Measurements from ENCODE around the gene EYA4.

The EYA4 gene

GRCh38 chr6:133288662-133289061 is 47.5 kb downstream of the EYA4 start:
- TF ChIP-seq CTCF (IDR thresholded peaks at IDR 0.05) = no peak
- H3K9me3 Mint-ChIP-seq = no peaks in the 10 kb centered on the region
- H3K27me3 Mint-ChIP-seq (ENCODE audit: low read depth, poor library complexity) = peaks cover 3% of the 10 kb centered on the region
- no peaks in the 10 kb centered on the region for H3K36me3 Mint-ChIP-seq (ENCODE audit: low read depth)
- no peak overlapping the region for H3K4me3 Mint-ChIP-seq
- H3K4me1 Mint-ChIP-seq = peaks cover 21% of the 10 kb centered on the region
- no peak overlapping the region for H3K27ac Mint-ChIP-seq
- DNase-seq = no peak

- H3K4me3 Mint-ChIP-seq = no peak overlapping the region
- H3K4me1 Mint-ChIP-seq = peaks cover 21% of the 10 kb centered on the region
- H3K27ac Mint-ChIP-seq = no peak overlapping the region
- no peaks in the 10 kb centered on the region for H3K9me3 Mint-ChIP-seq
- no peak for DNase-seq
- peaks cover 3% of the 10 kb centered on the region for H3K27me3 Mint-ChIP-seq (ENCODE audit: low read depth, poor library complexity)
- no peaks in the 10 kb centered on the region for H3K36me3 Mint-ChIP-seq (ENCODE audit: low read depth)
- no peak for TF ChIP-seq CTCF (IDR thresholded peaks at IDR 0.05)
These were observed 48.7 kb downstream of the EYA4 start for GRCh38 chr6:133289733-133290306.

DNA sequence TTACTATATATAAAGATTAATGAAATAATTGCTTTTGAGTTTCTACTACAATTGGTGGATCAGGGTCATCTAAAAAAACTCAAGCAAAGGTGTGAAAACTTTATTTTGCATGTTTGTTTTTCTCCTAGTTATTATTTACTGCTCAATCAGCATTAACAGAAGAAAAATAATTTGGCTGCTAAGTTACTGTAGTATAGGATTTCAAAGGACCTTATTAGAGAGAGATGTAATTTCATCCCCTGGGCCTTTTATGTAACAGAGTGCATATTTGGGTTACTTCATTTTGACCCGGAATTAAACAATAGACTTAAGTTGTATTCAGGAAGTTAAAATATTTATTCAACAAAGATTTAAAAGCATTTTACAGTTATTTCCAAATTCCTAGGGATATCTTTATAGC is 49.8 kb downstream of the EYA4 start:
- H3K36me3 Mint-ChIP-seq (ENCODE audit: low read depth) = no peaks in the 10 kb centered on the region
- peaks cover 21% of the 10 kb centered on the region for H3K4me1 Mint-ChIP-seq
- no peak for DNase-seq
- H3K4me3 Mint-ChIP-seq = no peak overlapping the region
- no peaks in the 10 kb centered on the region for H3K27me3 Mint-ChIP-seq (ENCODE audit: low read depth, poor library complexity)
- no peak for TF ChIP-seq CTCF (IDR thresholded peaks at IDR 0.05)
- H3K9me3 Mint-ChIP-seq = no peaks in the 10 kb centered on the region
- no peak overlapping the region for H3K27ac Mint-ChIP-seq

DNA sequence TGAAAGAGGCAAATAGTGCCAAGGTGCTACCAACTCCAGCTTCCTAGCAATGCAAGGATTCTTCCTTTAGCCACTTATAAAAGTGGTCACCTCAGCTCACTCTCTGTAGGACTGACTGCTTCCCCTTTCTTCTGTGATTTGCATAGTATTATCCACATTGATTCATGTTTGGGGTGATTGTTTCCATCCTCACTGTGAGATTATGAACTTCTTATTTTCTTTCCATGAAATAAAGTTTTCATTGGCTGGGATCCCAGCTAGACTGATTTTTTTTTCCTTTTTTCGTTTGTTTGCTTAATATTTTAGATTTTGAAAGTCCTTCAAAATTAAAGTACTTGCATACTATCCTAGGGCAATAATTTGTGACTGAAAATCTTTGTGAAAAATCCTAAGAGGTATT is 50.5 kb downstream of the EYA4 start:
- DNase-seq = no peak
- Mint-ChIP-seq H3K27ac (no peak overlapping the region), H3K4me1 (peaks cover 21% of the 10 kb centered on the region), H3K9me3 (no peaks in the 10 kb centered on the region), H3K36me3 (ENCODE audit: low read depth) (no peaks in the 10 kb centered on the region), H3K4me3 (no peak overlapping the region), H3K27me3 (ENCODE audit: low read depth, poor library complexity) (no peaks in the 10 kb centered on the region)
- no peak for TF ChIP-seq CTCF (IDR thresholded peaks at IDR 0.05)

GRCh38 chr6:133297657-133298056 is 56.5 kb downstream of the EYA4 start:
- H3K27me3 Mint-ChIP-seq (ENCODE audit: low read depth, poor library complexity) = peaks cover 4% of the 10 kb centered on the region
- H3K4me1 Mint-ChIP-seq = peaks cover 12% of the 10 kb centered on the region
- H3K4me3 Mint-ChIP-seq = no peak overlapping the region
- H3K27ac Mint-ChIP-seq = no peak overlapping the region
- H3K36me3 Mint-ChIP-seq (ENCODE audit: low read depth) = no peaks in the 10 kb centered on the region
- no peak for TF ChIP-seq CTCF (IDR thresholded peaks at IDR 0.05)
- no peaks in the 10 kb centered on the region for H3K9me3 Mint-ChIP-seq
- no peak for DNase-seq

GRCh38 chr6:133298335-133298734 is 57.2 kb downstream of the EYA4 start:
- H3K27me3 Mint-ChIP-seq (ENCODE audit: low read depth, poor library complexity) = peaks cover 4% of the 10 kb centered on the region
- DNase-seq = no peak
- H3K9me3 Mint-ChIP-seq = no peaks in the 10 kb centered on the region
- no peaks in the 10 kb centered on the region for H3K36me3 Mint-ChIP-seq (ENCODE audit: low read depth)
- TF ChIP-seq CTCF (IDR thresholded peaks at IDR 0.05) = no peak
- H3K4me1 Mint-ChIP-seq = peaks cover 12% of the 10 kb centered on the region
- H3K27ac Mint-ChIP-seq = no peak overlapping the region
- no peak overlapping the region for H3K4me3 Mint-ChIP-seq

Measured in nephron progenitor cell (in vitro differentiated cells).